Endothelial cell of umbilical vein (primary cell): ENCODE measurements around the gene PLA2G6. TPM values are rescaled to one million over a fixed set of nuclear protein-coding genes. Genes with fewer than 3 reads are reported as not detected.

Source experiments
- BruUV-seq: library from RNA; stranded (reverse); fragments of 400-500 nt; replicated peaks from 2 replicates; lab custom pipeline; 2021; lab: Mats Ljungman, UMichigan
- CTCF ChIA-PET: fragments of 300-600, 350-600 bp; sonication (Branson Sonifier 250); formaldehyde crosslinking; loops from one replicate; lab custom pipeline; 2021; ENCODE audit warnings: antibody characterized with exemption, inconsistent platforms; lab: Charles Lee
- POLR2A ChIA-PET: fragments of 300-600, 350-600 bp; sonication (Branson Sonifier 250); formaldehyde crosslinking; loops from one replicate; lab custom pipeline; 2021; ENCODE audit warnings: antibody characterized with exemption, inconsistent platforms; lab: Charles Lee
- DNase-seq: peaks from one replicate; pipeline ENCODE4 v3.0.0-alpha.2; 2011; ENCODE audit warnings: low read depth, low spot score
- FAIRE-seq: peaks from 2 replicates; lab custom pipeline; 2011; peaks lifted over from hg19 to GRCh38; lab: Jason Lieb, UNC
- H2AFZ ChIP-seq: 2 replicates; pipeline ENCODE4 v1.6.0; 2012; ENCODE audit warnings: low read depth, low read length, control low read depth, inconsistent platforms
- H3K27ac ChIP-seq: 2 replicates; pipeline ENCODE4 v1.5.1; 2011; ENCODE audit warnings: low read depth, mild to moderate bottlenecking, control low read depth, low read length, moderate library complexity; ENCODE audit not compliant: insufficient read depth
- H3K27me3 ChIP-seq, 2 experiments: 2 replicates each; pipeline versions ENCODE4 v1.6.0 to v1.6.1; 2011; ENCODE audit warnings: low read length in 2 of 2, mixed read lengths in 1 of 2; ENCODE audit not compliant: control insufficient read depth in 2 of 2, insufficient read depth in 2 of 2
- H3K36me3 ChIP-seq, 2 experiments: 2 replicates in 1 of 2; 3 replicates in 1 of 2; pipeline ENCODE4 v1.5.1; 2011; ENCODE audit warnings: low read length in 2 of 2, mild to moderate bottlenecking in 1 of 2, moderate library complexity in 1 of 2; ENCODE audit not compliant: control insufficient read depth in 2 of 2, insufficient read depth in 2 of 2; ENCODE audit errors: extremely low read depth in 1 of 2
- H3K4me1 ChIP-seq: 3 replicates; pipeline ENCODE4 v1.5.1; 2011; ENCODE audit warnings: mild to moderate bottlenecking, low read length; ENCODE audit not compliant: control insufficient read depth, insufficient read depth; ENCODE audit errors: extremely low read depth
- H3K4me2 ChIP-seq: 2 replicates; pipeline ENCODE4 v1.6.1; 2011; ENCODE audit warnings: low read length, control low read depth, mixed read lengths; ENCODE audit not compliant: insufficient read depth
- H3K4me3 ChIP-seq, 3 experiments: fragments of 200-600 bp in 1 of 3; sonication (generic), shearing (Covaris generic) in 1 of 3; replicated peaks in 1 of 3; 2 replicates each; pipeline ENCODE4 v1.5.1; 2011 to 2016; ENCODE audit warnings: control low read depth in 3 of 3, low read length in 3 of 3, mild to moderate bottlenecking in 2 of 3, inconsistent platforms in 1 of 3, low read depth in 1 of 3, moderate library complexity in 1 of 3; ENCODE audit not compliant: insufficient read depth in 1 of 3
- H3K79me2 ChIP-seq: 2 replicates; pipeline ENCODE4 v1.6.0; 2012; ENCODE audit warnings: low read length, inconsistent platforms; ENCODE audit not compliant: control insufficient read depth, insufficient read depth
- H3K9ac ChIP-seq: replicated peaks from 2 replicates; pipeline ENCODE3; 2011; ENCODE audit warnings: low read length, control low read depth; ENCODE audit not compliant: insufficient read depth; ENCODE audit errors: extremely low read depth
- H3K9me1 ChIP-seq: replicated peaks from 3 replicates; pipeline ENCODE4 v1.6.0; 2011; ENCODE audit warnings: mild to moderate bottlenecking, low read length; ENCODE audit not compliant: control insufficient read depth, insufficient read depth; ENCODE audit errors: extremely low read depth
- H3K9me3 ChIP-seq: replicated peaks from 2 replicates; pipeline ENCODE4 v1.5.1; 2012; ENCODE audit warnings: low read length, inconsistent platforms; ENCODE audit not compliant: control insufficient read depth, insufficient read depth
- H4K20me1 ChIP-seq: replicated peaks from 2 replicates; pipeline ENCODE3; 2011; ENCODE audit warnings: mild to moderate bottlenecking, low read length; ENCODE audit not compliant: control insufficient read depth, insufficient read depth; ENCODE audit errors: extremely low read depth
- CTCF ChIP-seq, 2 donors: IDR thresholded peaks; 1 replicate in 1 of 2; 2 replicates in 1 of 2; pipeline ENCODE4 v1.5.1; 2011; ENCODE audit warnings: low read length in 2 of 2, mild to moderate bottlenecking in 2 of 2, moderate library complexity in 2 of 2, control low read depth in 1 of 2, inconsistent platforms in 1 of 2, low read depth in 1 of 2; ENCODE audit not compliant: insufficient read depth in 1 of 2; ENCODE audit errors: extremely low read depth in 1 of 2
- EZH2 ChIP-seq: IDR thresholded peaks from 2 replicates; pipeline ENCODE4 v1.6.1; 2012; ENCODE audit warnings: borderline replicate concordance, low read depth, mild to moderate bottlenecking, moderate library complexity, low read length, inconsistent platforms; ENCODE audit not compliant: severe bottlenecking
- FOS ChIP-seq: IDR thresholded peaks from 2 replicates; pipeline ENCODE4 v1.6.1; 2011; ENCODE audit warnings: mild to moderate bottlenecking, low read length, moderate library complexity, borderline replicate concordance; ENCODE audit not compliant: insufficient read depth
- GATA2 ChIP-seq: IDR thresholded peaks from 2 replicates; pipeline ENCODE4 v1.7.0; 2011; ENCODE audit warnings: low read depth, mild to moderate bottlenecking, moderate library complexity, mixed read lengths, low read length; ENCODE audit not compliant: insufficient read length, insufficient read depth
- JUN ChIP-seq: IDR thresholded peaks from 2 replicates; pipeline ENCODE4 v1.6.1; 2011; ENCODE audit warnings: borderline replicate concordance, low read depth; ENCODE audit not compliant: insufficient read length, insufficient read depth
- MAX ChIP-seq: IDR thresholded peaks from 2 replicates; pipeline ENCODE4 v1.6.1; 2011; ENCODE audit not compliant: insufficient read depth, insufficient read length
- MYC ChIP-seq: IDR thresholded peaks from one replicate; pipeline ENCODE4 v1.6.1; 2011; ENCODE audit warnings: mild to moderate bottlenecking, low read depth, low read length
- POLR2A ChIP-seq: IDR thresholded peaks from 2 replicates; pipeline ENCODE4 v1.6.1; 2012; ENCODE audit warnings: low read depth, mild to moderate bottlenecking, control low read depth, low read length
- POLR2AphosphoS5 ChIP-seq: IDR thresholded peaks from 2 replicates; pipeline ENCODE4 v1.6.1; 2012; ENCODE audit warnings: low read depth, mild to moderate bottlenecking, control low read depth, low read length, moderate library complexity; ENCODE audit not compliant: insufficient read depth
- dilution Hi-C: fragments of 300-500 bp; cut with MboI; formaldehyde crosslinking; loops from one replicate; pipeline ENCODE4 v1.15.0; 2019; ENCODE audit warnings: low sequenced_read_pairs; ENCODE audit not compliant: extremely low pct_ligation_motif_present
- intact Hi-C: fragments of 100-400 bp; cut with micrococcal nuclease; formaldehyde crosslinking; loops from one replicate; pipeline ENCODE4 v1.10.0; 2022
- polyA plus RNA-seq, 4 experiments: library from polyadenylated mRNA; depleted of rRNA in 3 of 4; stranded (reverse) in 3 of 4; unstranded in 1 of 4; fragments of >200 nt; gene quantifications; 2 replicates each; pipeline versions ENCODE4 v1.2.1 to v1.2.3, GENCODE V29; 2011 to 2012; ENCODE audit warnings: missing spikeins in 1 of 4
- total RNA-seq: library from RNA; stranded (reverse); gene quantifications from 2 replicates; pipeline ENCODE4 v1.2.3, GENCODE V29; 2021

Gene PLA2G6
- total and polyA plus RNA-seq, 2 donors (not counting 3 experiments of a cell fraction or from before 2014, with no cell fraction given) = 6.6 to 10.3 TPM

- TF ChIP-seq GATA2 (no peak), EZH2 (no peak), JUN (no peak), POLR2A (no peak), POLR2AphosphoS5 (no peak), MAX (no peak), MYC (no peak), FOS (no peak), CTCF (IDR thresholded peaks at IDR 0.05; ENCODE audit: extremely low read depth in 1 of 2, insufficient read depth in 1 of 2, low read depth in 1 of 2, low read length in 2 of 2) (no peak)
- no peak overlapping the region for H3K4me2 ChIP-seq
- peaks cover 14 to 15% of the 10 kb centered on the region in 2 experiments for H3K27me3 ChIP-seq
- DNase-seq (no peak), FAIRE-seq (no peak)
- intact Hi-C loops = no loop called here
- POLR2A ChIA-PET = no interaction called here
- H3K9me3 ChIP-seq = no peaks in the 10 kb centered on the region
- H2AFZ ChIP-seq = no peak overlapping the region
- H3K9me1 ChIP-seq = no peaks in the 10 kb centered on the region
- no TSS peak for BruUV-seq
- no peak overlapping the region for H3K4me3 ChIP-seq
- peaks cover 5% of the 10 kb centered on the region for H3K4me1 ChIP-seq
- H3K36me3 ChIP-seq = no peaks in the 10 kb centered on the region
- no peak overlapping the region for H3K9ac ChIP-seq
- no peaks in the 10 kb centered on the region for H3K79me2 ChIP-seq
- CTCF ChIA-PET = interaction anchor here (1.1 kb wide), 1 partner anchor 145 kb away, joined by 3 read pairs; no protein-coding TSS in a partner anchor
- dilution Hi-C loops = no loop called here
- H3K27ac ChIP-seq = no peak overlapping the region
- no peaks in the 10 kb centered on the region for H4K20me1 ChIP-seq
Measured at GRCh38 chr22:38085056-38085455, 96.6 kb downstream of the PLA2G6 start.
